ENCODE data around the gene RNF215.

DNA sequence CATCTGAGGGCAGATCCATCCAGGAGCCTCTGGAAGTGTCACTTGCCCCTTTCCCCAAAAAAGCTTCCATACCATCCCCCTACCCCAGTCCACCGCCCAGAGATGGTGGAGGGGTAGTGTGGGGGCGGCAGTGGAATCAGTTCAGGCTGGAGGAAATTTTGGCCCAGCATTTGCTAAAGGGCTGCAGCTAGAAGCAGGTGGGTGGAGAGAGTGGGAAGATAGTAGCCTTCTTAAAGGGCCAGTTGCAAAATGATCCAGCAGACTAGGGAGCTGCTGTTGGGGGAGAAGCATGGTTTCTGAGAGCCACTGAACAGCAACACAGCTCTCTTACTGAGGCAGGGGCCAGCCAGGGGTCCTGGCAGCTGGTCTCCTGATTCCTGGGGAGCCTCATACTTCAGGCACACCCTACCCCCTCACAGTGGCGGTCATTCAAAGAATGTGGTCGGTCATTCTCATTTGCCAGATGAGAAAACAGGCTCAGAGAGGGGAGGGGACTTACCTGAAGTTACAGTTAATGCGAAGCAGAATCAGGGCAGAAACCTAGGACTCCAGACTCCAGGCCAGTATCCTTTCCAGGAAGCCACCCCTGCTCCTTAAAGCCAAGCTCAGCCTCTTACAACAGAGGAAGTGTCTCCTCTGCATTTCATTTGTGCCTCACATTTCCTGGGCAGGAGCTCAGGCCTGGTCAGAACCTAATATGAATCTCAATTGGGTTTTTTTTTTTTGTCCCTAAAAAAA lies 15.0 kb upstream of the RNF215 start:
- TF ChIP-seq, protein P1, sequence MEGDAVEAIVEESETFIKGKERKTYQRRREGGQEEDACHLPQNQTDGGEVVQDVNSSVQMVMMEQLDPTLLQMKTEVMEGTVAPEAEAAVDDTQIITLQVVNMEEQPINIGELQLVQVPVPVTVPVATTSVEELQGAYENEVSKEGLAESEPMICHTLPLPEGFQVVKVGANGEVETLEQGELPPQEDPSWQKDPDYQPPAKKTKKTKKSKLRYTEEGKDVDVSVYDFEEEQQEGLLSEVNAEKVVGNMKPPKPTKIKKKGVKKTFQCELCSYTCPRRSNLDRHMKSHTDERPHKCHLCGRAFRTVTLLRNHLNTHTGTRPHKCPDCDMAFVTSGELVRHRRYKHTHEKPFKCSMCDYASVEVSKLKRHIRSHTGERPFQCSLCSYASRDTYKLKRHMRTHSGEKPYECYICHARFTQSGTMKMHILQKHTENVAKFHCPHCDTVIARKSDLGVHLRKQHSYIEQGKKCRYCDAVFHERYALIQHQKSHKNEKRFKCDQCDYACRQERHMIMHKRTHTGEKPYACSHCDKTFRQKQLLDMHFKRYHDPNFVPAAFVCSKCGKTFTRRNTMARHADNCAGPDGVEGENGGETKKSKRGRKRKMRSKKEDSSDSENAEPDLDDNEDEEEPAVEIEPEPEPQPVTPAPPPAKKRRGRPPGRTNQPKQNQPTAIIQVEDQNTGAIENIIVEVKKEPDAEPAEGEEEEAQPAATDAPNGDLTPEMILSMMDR (IDR thresholded peaks at IDR 0.05; ENCODE audit: low read depth, low read length): no peak
- no peak for TF ChIP-seq EZH2phosphoT487 (IDR thresholded peaks at IDR 0.05; ENCODE audit: low read depth)

Measured in OCI-LY3 (cell line).